GM12878 (cell line): ENCODE results near the gene ZNF366. TPM values are rescaled to one million over a fixed set of nuclear protein-coding genes. Genes with fewer than 3 reads are reported as not detected.
A peak's percentile ranks its signal among the peaks of the same experiment; 100 is the strongest.

Source experiments
- CHD4 ChIP-seq: fragments of 200-600 bp; sonication (generic); IDR thresholded peaks from 2 replicates; pipeline ENCODE4 v1.6.1; 2016; ENCODE audit warnings: mild to moderate bottlenecking
- JUNB ChIP-seq: IDR thresholded peaks from 2 replicates; pipeline ENCODE4 v1.6.1; 2016; ENCODE audit warnings: antibody characterized with exemption, mild to moderate bottlenecking
- NR2F1 ChIP-seq: fragments of 450-650 bp; conservative IDR thresholded peaks from 2 replicates; pipeline ENCODE4 v1.6.1; 2017; ENCODE audit warnings: mild to moderate bottlenecking
- RFX5 ChIP-seq: IDR thresholded peaks from 2 replicates; pipeline ENCODE4 v1.6.1; 2011; ENCODE audit warnings: low read depth, low read length, improper control_type of control experiment
- RUNX3 ChIP-seq: IDR thresholded peaks from 2 replicates; pipeline ENCODE4 v1.6.1; 2012; ENCODE audit warnings: low read length, inconsistent platforms
- ZBED1 ChIP-seq: IDR thresholded peaks from 2 replicates; pipeline ENCODE4 v1.6.1; 2016; ENCODE audit warnings: borderline replicate concordance
- polyA plus RNA-seq, 11 experiments: library from polyadenylated mRNA; depleted of rRNA in 4 of 11; unstranded in 6 of 11; stranded (reverse) in 5 of 11; fragments of >200 nt; fragmentation: Nextera tagmentation in 4 of 11; fragmentation: Illumina TruSeq in 1 of 11; extraction: Ambion mirVana in 4 of 11; extraction: Trizol in 1 of 11; gene quantifications; 1 replicate in 1 of 11; 2 replicates in 10 of 11; pipeline versions ENCODE4 v1.2.1 to v1.2.3, GENCODE V29; 2011 to 2016; ENCODE audit warnings: inconsistent platforms in 2 of 11, missing spikeins in 2 of 11, low read depth in 1 of 11
- total RNA-seq, 4 experiments: library from RNA; depleted of rRNA in 3 of 4; stranded (reverse); fragments of >200 nt in 3 of 4; fragmentation: Illumina TruSeq in 1 of 4; extraction: Trizol in 1 of 4; gene quantifications; 2 replicates each; pipeline versions ENCODE4 v1.2.1 to v1.2.3, GENCODE V29; 2013 to 2021
- TF ChIP-seq, protein P1 (sequence below): fragments of 450-650 bp; IDR thresholded peaks from 2 replicates; pipeline ENCODE4 v1.6.1; 2016; ENCODE audit warnings: mild to moderate bottlenecking, moderate library complexity, borderline replicate concordance
- TF ChIP-seq, protein P2 (sequence below): fragments of 150-350 bp; IDR thresholded peaks from 2 replicates; pipeline ENCODE4 v1.6.1; 2016; ENCODE audit warnings: low read depth, low read length
- TF ChIP-seq, protein P3 (sequence below), 3 experiments: IDR thresholded peaks in 2 of 3; conservative IDR thresholded peaks in 1 of 3; 2 replicates each; pipeline ENCODE4 v1.5.1; 2011; ENCODE audit warnings: low read depth in 3 of 3, low read length in 3 of 3, mild to moderate bottlenecking in 3 of 3, control low read depth in 2 of 3, moderate library complexity in 2 of 3, inconsistent platforms in 1 of 3, mixed read lengths in 1 of 3; ENCODE audit not compliant: control insufficient read depth in 2 of 3, insufficient read depth in 1 of 3; ENCODE audit errors: extremely low read depth in 1 of 3
- TF ChIP-seq, protein P4 (sequence below): IDR thresholded peaks from 2 replicates; pipeline ENCODE4 v1.6.1; 2012; ENCODE audit warnings: improper control_type of control experiment, low read depth, low read length; ENCODE audit not compliant: insufficient replicate concordance

The ZNF366 gene
- total and polyA plus RNA-seq, 10 of the 15 experiments (the other 5 are each of a cell fraction or from before 2014, with no cell fraction given): 0.01 to 0.18 (median 0.04) TPM; not detected in 6

DNA sequence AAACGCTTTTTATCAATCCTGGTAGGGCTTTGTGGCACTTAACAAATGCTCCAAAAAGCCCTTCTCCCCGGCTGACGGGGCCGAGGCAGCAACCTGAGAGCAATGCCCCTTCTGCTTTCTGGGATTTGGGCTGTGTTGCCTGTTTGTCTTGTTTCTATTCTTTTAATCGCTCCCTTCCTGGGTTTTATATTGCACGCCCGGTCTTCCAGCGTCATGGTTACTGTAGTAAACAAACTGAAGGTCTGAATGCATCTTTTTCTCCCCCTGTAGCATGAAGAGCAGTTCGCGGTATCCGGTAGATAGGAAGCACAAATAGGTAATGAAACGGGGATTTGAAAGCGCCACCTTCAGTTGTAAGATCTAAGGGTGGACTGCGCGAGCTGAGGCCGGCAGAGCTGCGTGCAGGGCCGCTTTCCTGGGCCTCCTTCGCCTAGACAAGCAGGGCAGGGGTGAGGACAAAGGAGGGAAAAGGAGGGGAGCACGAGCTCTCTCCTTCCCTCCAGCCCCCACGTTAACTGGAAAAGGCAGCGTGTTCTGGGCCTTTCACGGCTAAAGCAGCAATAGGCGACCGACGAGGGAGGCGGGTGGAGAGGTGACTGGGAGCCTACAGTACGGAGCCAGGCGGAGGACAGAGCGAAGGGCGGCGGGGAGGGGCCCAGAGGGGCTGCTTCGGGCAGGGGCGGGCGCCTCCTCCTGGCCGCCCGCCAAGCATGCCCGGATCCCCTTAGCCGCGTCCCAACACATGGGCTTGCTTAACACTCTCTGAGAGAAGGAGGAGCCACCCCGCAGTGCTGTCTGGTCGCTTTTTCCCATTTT, 49.3 kb upstream of the ZNF366 start (continued):
- TF ChIP-seq, protein P1, sequence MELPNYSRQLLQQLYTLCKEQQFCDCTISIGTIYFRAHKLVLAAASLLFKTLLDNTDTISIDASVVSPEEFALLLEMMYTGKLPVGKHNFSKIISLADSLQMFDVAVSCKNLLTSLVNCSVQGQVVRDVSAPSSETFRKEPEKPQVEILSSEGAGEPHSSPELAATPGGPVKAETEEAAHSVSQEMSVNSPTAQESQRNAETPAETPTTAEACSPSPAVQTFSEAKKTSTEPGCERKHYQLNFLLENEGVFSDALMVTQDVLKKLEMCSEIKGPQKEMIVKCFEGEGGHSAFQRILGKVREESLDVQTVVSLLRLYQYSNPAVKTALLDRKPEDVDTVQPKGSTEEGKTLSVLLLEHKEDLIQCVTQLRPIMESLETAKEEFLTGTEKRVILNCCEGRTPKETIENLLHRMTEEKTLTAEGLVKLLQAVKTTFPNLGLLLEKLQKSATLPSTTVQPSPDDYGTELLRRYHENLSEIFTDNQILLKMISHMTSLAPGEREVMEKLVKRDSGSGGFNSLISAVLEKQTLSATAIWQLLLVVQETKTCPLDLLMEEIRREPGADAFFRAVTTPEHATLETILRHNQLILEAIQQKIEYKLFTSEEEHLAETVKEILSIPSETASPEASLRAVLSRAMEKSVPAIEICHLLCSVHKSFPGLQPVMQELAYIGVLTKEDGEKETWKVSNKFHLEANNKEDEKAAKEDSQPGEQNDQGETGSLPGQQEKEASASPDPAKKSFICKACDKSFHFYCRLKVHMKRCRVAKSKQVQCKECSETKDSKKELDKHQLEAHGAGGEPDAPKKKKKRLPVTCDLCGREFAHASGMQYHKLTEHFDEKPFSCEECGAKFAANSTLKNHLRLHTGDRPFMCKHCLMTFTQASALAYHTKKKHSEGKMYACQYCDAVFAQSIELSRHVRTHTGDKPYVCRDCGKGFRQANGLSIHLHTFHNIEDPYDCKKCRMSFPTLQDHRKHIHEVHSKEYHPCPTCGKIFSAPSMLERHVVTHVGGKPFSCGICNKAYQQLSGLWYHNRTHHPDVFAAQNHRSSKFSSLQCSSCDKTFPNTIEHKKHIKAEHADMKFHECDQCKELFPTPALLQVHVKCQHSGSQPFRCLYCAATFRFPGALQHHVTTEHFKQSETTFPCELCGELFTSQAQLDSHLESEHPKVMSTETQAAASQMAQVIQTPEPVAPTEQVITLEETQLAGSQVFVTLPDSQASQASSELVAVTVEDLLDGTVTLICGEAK: no peak
- TF ChIP-seq ZBED1: no peak
- TF ChIP-seq, protein P2, sequence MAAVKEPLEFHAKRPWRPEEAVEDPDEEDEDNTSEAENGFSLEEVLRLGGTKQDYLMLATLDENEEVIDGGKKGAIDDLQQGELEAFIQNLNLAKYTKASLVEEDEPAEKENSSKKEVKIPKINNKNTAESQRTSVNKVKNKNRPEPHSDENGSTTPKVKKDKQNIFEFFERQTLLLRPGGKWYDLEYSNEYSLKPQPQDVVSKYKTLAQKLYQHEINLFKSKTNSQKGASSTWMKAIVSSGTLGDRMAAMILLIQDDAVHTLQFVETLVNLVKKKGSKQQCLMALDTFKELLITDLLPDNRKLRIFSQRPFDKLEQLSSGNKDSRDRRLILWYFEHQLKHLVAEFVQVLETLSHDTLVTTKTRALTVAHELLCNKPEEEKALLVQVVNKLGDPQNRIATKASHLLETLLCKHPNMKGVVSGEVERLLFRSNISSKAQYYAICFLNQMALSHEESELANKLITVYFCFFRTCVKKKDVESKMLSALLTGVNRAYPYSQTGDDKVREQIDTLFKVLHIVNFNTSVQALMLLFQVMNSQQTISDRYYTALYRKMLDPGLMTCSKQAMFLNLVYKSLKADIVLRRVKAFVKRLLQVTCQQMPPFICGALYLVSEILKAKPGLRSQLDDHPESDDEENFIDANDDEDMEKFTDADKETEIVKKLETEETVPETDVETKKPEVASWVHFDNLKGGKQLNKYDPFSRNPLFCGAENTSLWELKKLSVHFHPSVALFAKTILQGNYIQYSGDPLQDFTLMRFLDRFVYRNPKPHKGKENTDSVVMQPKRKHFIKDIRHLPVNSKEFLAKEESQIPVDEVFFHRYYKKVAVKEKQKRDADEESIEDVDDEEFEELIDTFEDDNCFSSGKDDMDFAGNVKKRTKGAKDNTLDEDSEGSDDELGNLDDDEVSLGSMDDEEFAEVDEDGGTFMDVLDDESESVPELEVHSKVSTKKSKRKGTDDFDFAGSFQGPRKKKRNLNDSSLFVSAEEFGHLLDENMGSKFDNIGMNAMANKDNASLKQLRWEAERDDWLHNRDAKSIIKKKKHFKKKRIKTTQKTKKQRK: no peak
- TF ChIP-seq, protein P3, sequence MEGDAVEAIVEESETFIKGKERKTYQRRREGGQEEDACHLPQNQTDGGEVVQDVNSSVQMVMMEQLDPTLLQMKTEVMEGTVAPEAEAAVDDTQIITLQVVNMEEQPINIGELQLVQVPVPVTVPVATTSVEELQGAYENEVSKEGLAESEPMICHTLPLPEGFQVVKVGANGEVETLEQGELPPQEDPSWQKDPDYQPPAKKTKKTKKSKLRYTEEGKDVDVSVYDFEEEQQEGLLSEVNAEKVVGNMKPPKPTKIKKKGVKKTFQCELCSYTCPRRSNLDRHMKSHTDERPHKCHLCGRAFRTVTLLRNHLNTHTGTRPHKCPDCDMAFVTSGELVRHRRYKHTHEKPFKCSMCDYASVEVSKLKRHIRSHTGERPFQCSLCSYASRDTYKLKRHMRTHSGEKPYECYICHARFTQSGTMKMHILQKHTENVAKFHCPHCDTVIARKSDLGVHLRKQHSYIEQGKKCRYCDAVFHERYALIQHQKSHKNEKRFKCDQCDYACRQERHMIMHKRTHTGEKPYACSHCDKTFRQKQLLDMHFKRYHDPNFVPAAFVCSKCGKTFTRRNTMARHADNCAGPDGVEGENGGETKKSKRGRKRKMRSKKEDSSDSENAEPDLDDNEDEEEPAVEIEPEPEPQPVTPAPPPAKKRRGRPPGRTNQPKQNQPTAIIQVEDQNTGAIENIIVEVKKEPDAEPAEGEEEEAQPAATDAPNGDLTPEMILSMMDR (IDR thresholded peaks at IDR 0.05 in 2 of 3, conservative IDR thresholded peaks at IDR 0.05 in 1 of 3; ENCODE audit: control insufficient read depth in 2 of 3, extremely low read depth in 1 of 3, insufficient read depth in 1 of 3, low read depth in 3 of 3, low read length in 3 of 3): peak in 2 of 3 experiments; percentile 14 to 34; a peak in 4 of 6 replicates
- TF ChIP-seq RUNX3: no peak; the same call in 1 of the 2 replicates
- TF ChIP-seq NR2F1: no peak
- TF ChIP-seq, protein P4, sequence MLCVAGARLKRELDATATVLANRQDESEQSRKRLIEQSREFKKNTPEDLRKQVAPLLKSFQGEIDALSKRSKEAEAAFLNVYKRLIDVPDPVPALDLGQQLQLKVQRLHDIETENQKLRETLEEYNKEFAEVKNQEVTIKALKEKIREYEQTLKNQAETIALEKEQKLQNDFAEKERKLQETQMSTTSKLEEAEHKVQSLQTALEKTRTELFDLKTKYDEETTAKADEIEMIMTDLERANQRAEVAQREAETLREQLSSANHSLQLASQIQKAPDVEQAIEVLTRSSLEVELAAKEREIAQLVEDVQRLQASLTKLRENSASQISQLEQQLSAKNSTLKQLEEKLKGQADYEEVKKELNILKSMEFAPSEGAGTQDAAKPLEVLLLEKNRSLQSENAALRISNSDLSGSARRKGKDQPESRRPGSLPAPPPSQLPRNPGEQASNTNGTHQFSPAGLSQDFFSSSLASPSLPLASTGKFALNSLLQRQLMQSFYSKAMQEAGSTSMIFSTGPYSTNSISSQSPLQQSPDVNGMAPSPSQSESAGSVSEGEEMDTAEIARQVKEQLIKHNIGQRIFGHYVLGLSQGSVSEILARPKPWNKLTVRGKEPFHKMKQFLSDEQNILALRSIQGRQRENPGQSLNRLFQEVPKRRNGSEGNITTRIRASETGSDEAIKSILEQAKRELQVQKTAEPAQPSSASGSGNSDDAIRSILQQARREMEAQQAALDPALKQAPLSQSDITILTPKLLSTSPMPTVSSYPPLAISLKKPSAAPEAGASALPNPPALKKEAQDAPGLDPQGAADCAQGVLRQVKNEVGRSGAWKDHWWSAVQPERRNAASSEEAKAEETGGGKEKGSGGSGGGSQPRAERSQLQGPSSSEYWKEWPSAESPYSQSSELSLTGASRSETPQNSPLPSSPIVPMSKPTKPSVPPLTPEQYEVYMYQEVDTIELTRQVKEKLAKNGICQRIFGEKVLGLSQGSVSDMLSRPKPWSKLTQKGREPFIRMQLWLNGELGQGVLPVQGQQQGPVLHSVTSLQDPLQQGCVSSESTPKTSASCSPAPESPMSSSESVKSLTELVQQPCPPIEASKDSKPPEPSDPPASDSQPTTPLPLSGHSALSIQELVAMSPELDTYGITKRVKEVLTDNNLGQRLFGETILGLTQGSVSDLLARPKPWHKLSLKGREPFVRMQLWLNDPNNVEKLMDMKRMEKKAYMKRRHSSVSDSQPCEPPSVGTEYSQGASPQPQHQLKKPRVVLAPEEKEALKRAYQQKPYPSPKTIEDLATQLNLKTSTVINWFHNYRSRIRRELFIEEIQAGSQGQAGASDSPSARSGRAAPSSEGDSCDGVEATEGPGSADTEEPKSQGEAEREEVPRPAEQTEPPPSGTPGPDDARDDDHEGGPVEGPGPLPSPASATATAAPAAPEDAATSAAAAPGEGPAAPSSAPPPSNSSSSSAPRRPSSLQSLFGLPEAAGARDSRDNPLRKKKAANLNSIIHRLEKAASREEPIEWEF: no peak
- no peak for TF ChIP-seq RFX5
- no peak for TF ChIP-seq CHD4
- no peak for TF ChIP-seq JUNB
